HEK293 (cell line): Measurements from ENCODE around the gene GUCA2B.

Source experiments
- BCL11A ChIP-seq: fragments of 450-650 bp; formaldehyde crosslinking; IDR thresholded peaks from 2 replicates; pipeline ENCODE4 v1.5.1; 2016; ENCODE audit warnings: low read depth, missing biosample characterization, missing genetic modification characterization
- GLIS2 ChIP-seq: fragments of 450-650 bp; formaldehyde crosslinking; IDR thresholded peaks from 2 replicates; pipeline ENCODE4 v1.5.1; 2016; ENCODE audit warnings: missing biosample characterization, missing genetic modification characterization
- IKZF3 ChIP-seq: fragments of 450-650 bp; IDR thresholded peaks from 2 replicates; pipeline ENCODE4 v1.5.0; 2018; ENCODE audit warnings: missing biosample characterization, mild to moderate bottlenecking, missing genetic modification characterization, moderate library complexity
- MYNN ChIP-seq: fragments of 450-650 bp; formaldehyde crosslinking; IDR thresholded peaks from 2 replicates; pipeline ENCODE4 v1.5.1; 2016; ENCODE audit warnings: missing biosample characterization, missing genetic modification characterization, borderline replicate concordance
- MZF1 ChIP-seq: fragments of 450-650 bp; formaldehyde crosslinking; IDR thresholded peaks from 2 replicates; pipeline ENCODE4 v1.5.1; 2017; ENCODE audit warnings: missing biosample characterization, missing genetic modification characterization, borderline replicate concordance
- OSR2 ChIP-seq: fragments of 450-650 bp; formaldehyde crosslinking; IDR thresholded peaks from 2 replicates; pipeline ENCODE4 v1.5.1; 2016; ENCODE audit warnings: missing biosample characterization, missing genetic modification characterization
- OVOL3 ChIP-seq: fragments of 450-650 bp; formaldehyde crosslinking; IDR thresholded peaks from 2 replicates; pipeline ENCODE4 v1.5.1; 2016; ENCODE audit warnings: missing biosample characterization, missing genetic modification characterization
- PATZ1 ChIP-seq: fragments of 450-650 bp; formaldehyde crosslinking; IDR thresholded peaks from 2 replicates; pipeline ENCODE4 v1.5.1; 2016; ENCODE audit warnings: missing biosample characterization, missing genetic modification characterization
- REPIN1 ChIP-seq: fragments of 450-650 bp; formaldehyde crosslinking; IDR thresholded peaks from 2 replicates; pipeline ENCODE4 v1.5.1; 2017; ENCODE audit warnings: missing biosample characterization, missing genetic modification characterization, low read depth
- ZFP37 ChIP-seq: fragments of 450-650 bp; formaldehyde crosslinking; IDR thresholded peaks from 2 replicates; pipeline ENCODE4 v1.5.1; 2016; ENCODE audit warnings: missing biosample characterization, missing genetic modification characterization
- ZFP41 ChIP-seq: fragments of 450-650 bp; formaldehyde crosslinking; IDR thresholded peaks from 2 replicates; pipeline ENCODE4 v1.5.1; 2016; ENCODE audit warnings: missing biosample characterization, missing genetic modification characterization, borderline replicate concordance
- ZNF10 ChIP-seq: fragments of 450-650 bp; formaldehyde crosslinking; IDR thresholded peaks from 2 replicates; pipeline ENCODE4 v1.5.1; 2017; ENCODE audit warnings: missing biosample characterization, missing genetic modification characterization
- ZNF121 ChIP-seq: fragments of 450-650 bp; formaldehyde crosslinking; IDR thresholded peaks from 2 replicates; pipeline ENCODE4 v1.5.1; 2016; ENCODE audit warnings: missing biosample characterization, missing genetic modification characterization
- ZNF140 ChIP-seq: fragments of 450-650 bp; formaldehyde crosslinking; IDR thresholded peaks from 2 replicates; pipeline ENCODE4 v1.5.1; 2016; ENCODE audit warnings: missing biosample characterization, missing genetic modification characterization
- ZNF174 ChIP-seq: fragments of 450-650 bp; formaldehyde crosslinking; IDR thresholded peaks from 2 replicates; pipeline ENCODE4 v1.5.0; 2017; ENCODE audit warnings: missing biosample characterization, mild to moderate bottlenecking, missing genetic modification characterization
- ZNF202 ChIP-seq: fragments of 450-650 bp; formaldehyde crosslinking; IDR thresholded peaks from 2 replicates; pipeline ENCODE4 v1.5.1; 2016; ENCODE audit warnings: missing biosample characterization, missing genetic modification characterization, borderline replicate concordance
- ZNF221 ChIP-seq: fragments of 450-650 bp; formaldehyde crosslinking; IDR thresholded peaks from 2 replicates; pipeline ENCODE4 v1.5.1; 2017; ENCODE audit warnings: missing biosample characterization, missing genetic modification characterization, borderline replicate concordance
- ZNF23 ChIP-seq: fragments of 450-650 bp; formaldehyde crosslinking; IDR thresholded peaks from 2 replicates; pipeline ENCODE4 v1.5.1; 2016; ENCODE audit warnings: missing biosample characterization, missing genetic modification characterization, borderline replicate concordance
- ZNF274 ChIP-seq, 2 experiments: fragments of 200-500 bp in 1 of 2; fragments of 450-650 bp in 1 of 2; sonication (Bioruptor generic) in 1 of 2; formaldehyde crosslinking in 1 of 2; IDR thresholded peaks; 2 replicates each; pipeline versions ENCODE4 v1.5.1 to v1.6.1; 2014 to 2016; ENCODE audit warnings: borderline replicate concordance in 1 of 2, inconsistent platforms in 1 of 2, low read length in 1 of 2, missing biosample characterization in 1 of 2, missing genetic modification characterization in 1 of 2
- ZNF292 ChIP-seq: fragments of 450-650 bp; formaldehyde crosslinking; IDR thresholded peaks from 2 replicates; pipeline ENCODE4 v1.5.1; 2016; ENCODE audit warnings: low read depth, missing biosample characterization, missing genetic modification characterization, borderline replicate concordance
- ZNF37A ChIP-seq: fragments of 450-650 bp; IDR thresholded peaks from 2 replicates; pipeline ENCODE4 v1.5.1; 2018; ENCODE audit warnings: missing biosample characterization, missing genetic modification characterization
- ZNF48 ChIP-seq: fragments of 450-650 bp; formaldehyde crosslinking; IDR thresholded peaks from 2 replicates; pipeline ENCODE4 v1.5.1; 2016; ENCODE audit warnings: missing biosample characterization, missing genetic modification characterization
- ZNF518A ChIP-seq: fragments of 450-650 bp; formaldehyde crosslinking; conservative IDR thresholded peaks from 2 replicates; pipeline ENCODE4 v1.5.1; 2016; ENCODE audit warnings: low read depth, missing biosample characterization, missing genetic modification characterization
- ZNF561 ChIP-seq: fragments of 450-650 bp; IDR thresholded peaks from 2 replicates; pipeline ENCODE4 v1.5.1; 2018; ENCODE audit warnings: missing biosample characterization, missing genetic modification characterization, borderline replicate concordance
- ZNF585B ChIP-seq: fragments of 450-650 bp; formaldehyde crosslinking; IDR thresholded peaks from 2 replicates; pipeline ENCODE4 v1.5.1; 2016; ENCODE audit warnings: missing biosample characterization, missing genetic modification characterization
- ZNF639 ChIP-seq: fragments of 450-650 bp; formaldehyde crosslinking; IDR thresholded peaks from 2 replicates; pipeline ENCODE4 v1.5.1; 2016; ENCODE audit warnings: missing biosample characterization, missing genetic modification characterization
- ZNF658 ChIP-seq: fragments of 450-650 bp; formaldehyde crosslinking; IDR thresholded peaks from 2 replicates; pipeline ENCODE4; 2016; ENCODE audit warnings: missing biosample characterization, missing genetic modification characterization
- ZNF692 ChIP-seq: fragments of 450-650 bp; formaldehyde crosslinking; IDR thresholded peaks from 2 replicates; pipeline ENCODE4 v1.5.1; 2016; ENCODE audit warnings: missing biosample characterization, missing genetic modification characterization
- ZNF701 ChIP-seq: fragments of 450-650 bp; formaldehyde crosslinking; IDR thresholded peaks from 2 replicates; pipeline ENCODE4 v1.5.1; 2016; ENCODE audit warnings: missing biosample characterization, missing genetic modification characterization
- ZSCAN16 ChIP-seq: fragments of 450-650 bp; formaldehyde crosslinking; IDR thresholded peaks from 2 replicates; pipeline ENCODE4 v1.5.1; 2016; ENCODE audit warnings: missing biosample characterization, missing genetic modification characterization

The GUCA2B gene

GRCh38 chr1:42179900-42180329 is 26.7 kb downstream of the GUCA2B start (continued):
- no peak for TF ChIP-seq ZNF518A (tag by site-specific recombination)
- TF ChIP-seq ZNF37A (tag by site-specific recombination), result no peak
- TF ChIP-seq REPIN1 (tag by site-specific recombination), result no peak
- TF ChIP-seq ZNF174 (tag by site-specific recombination), result no peak
- no peak for TF ChIP-seq ZNF658
- TF ChIP-seq ZNF23 (tag by site-specific recombination), result no peak
- TF ChIP-seq ZFP41 (tag by site-specific recombination), result no peak
- peak; percentile 60 for TF ChIP-seq PATZ1 (tag by site-specific recombination)
- TF ChIP-seq MZF1 (tag by site-specific recombination), result peak; percentile 88
- no peak for TF ChIP-seq ZNF202 (tag by site-specific recombination)
- TF ChIP-seq ZNF140, result no peak
- TF ChIP-seq ZNF585B (tag by site-specific recombination), result no peak
- TF ChIP-seq ZNF121 (tag by site-specific recombination), result no peak; the same call in 1 of the 2 replicates
- TF ChIP-seq ZNF10 (tag by site-specific recombination), result no peak
- TF ChIP-seq ZFP37 (tag by site-specific recombination), result peak; percentile 27; the same call in 1 of the 2 replicates
- no peak for TF ChIP-seq ZSCAN16
- TF ChIP-seq ZNF292 (tag by site-specific recombination), result no peak
- peak; percentile 79; the same call in 1 of the 2 replicates for TF ChIP-seq ZNF639
- TF ChIP-seq BCL11A (tag by site-specific recombination), result peak; percentile 69
- TF ChIP-seq GLIS2, result no peak
- TF ChIP-seq MYNN (tag by site-specific recombination), result no peak; the same call in 1 of the 2 replicates
- TF ChIP-seq ZNF692 (tag by site-specific recombination), result peak; percentile 60; the same call in 1 of the 2 replicates
- TF ChIP-seq OVOL3 (tag by site-specific recombination), result peak; percentile 59; the same call in 1 of the 2 replicates
- TF ChIP-seq ZNF48 (tag by site-specific recombination), result no peak
- TF ChIP-seq IKZF3 (tag by site-specific recombination), result peak; percentile 64; the same call in 1 of the 2 replicates
- no peak for TF ChIP-seq ZNF274 (IDR thresholded peaks at IDR 0.05; ENCODE audit: low read length)
- TF ChIP-seq ZNF274 (tag by site-specific recombination; IDR thresholded peaks at IDR 0.05; ENCODE audit: borderline replicate concordance), result no peak
- no peak for TF ChIP-seq ZNF221 (tag by site-specific recombination)
- TF ChIP-seq ZNF561 (tag by site-specific recombination), result 0 out of 2 replicates have a peak, but pooled peaks have one; percentile 47
- TF ChIP-seq ZNF701 (tag by site-specific recombination), result no peak
- peak; percentile 92 for TF ChIP-seq OSR2 (tag by site-specific recombination)
